Measurements from ENCODE around the gene LBX1. TPM values are rescaled to one million over a fixed set of nuclear protein-coding genes. Genes with fewer than 3 reads are reported as not detected.

The LBX1 gene
- total RNA-seq, 4 donors from 2014 or later = not detected

- TF ChIP-seq, protein P1, sequence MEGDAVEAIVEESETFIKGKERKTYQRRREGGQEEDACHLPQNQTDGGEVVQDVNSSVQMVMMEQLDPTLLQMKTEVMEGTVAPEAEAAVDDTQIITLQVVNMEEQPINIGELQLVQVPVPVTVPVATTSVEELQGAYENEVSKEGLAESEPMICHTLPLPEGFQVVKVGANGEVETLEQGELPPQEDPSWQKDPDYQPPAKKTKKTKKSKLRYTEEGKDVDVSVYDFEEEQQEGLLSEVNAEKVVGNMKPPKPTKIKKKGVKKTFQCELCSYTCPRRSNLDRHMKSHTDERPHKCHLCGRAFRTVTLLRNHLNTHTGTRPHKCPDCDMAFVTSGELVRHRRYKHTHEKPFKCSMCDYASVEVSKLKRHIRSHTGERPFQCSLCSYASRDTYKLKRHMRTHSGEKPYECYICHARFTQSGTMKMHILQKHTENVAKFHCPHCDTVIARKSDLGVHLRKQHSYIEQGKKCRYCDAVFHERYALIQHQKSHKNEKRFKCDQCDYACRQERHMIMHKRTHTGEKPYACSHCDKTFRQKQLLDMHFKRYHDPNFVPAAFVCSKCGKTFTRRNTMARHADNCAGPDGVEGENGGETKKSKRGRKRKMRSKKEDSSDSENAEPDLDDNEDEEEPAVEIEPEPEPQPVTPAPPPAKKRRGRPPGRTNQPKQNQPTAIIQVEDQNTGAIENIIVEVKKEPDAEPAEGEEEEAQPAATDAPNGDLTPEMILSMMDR (IDR thresholded peaks at IDR 0.05) = no peak
- TF ChIP-seq POLR2A (IDR thresholded peaks at IDR 0.05) = no peak
- intact Hi-C loops (cut with DNase I; ENCODE audit: low total_unique reads) = loop anchor here (10.0 kb wide), 1 partner anchor 77 kb away; no protein-coding TSS in a partner anchor
- WGBS, 2 donors = 3 to 4% methylated on average over 46 to 65 of the region's 68 CpGs
- no peak for DNase-seq (ENCODE audit: low spot score in 2 of 2)
- H3K4me3 ChIP-seq (ENCODE audit: low read depth, poor library complexity, severe bottlenecking) = no peak overlapping the region
Measured at GRCh38 chr10:101217450-101218281, 11.6 kb downstream of the LBX1 start.

GRCh38 chr10:101217044-101217425 is 12.2 kb downstream of the LBX1 start:
- no peak for DNase-seq (ENCODE audit: low spot score in 2 of 2)
- WGBS, 2 donors = 6% methylated on average over 21 of the region's 21 CpGs
- H3K4me3 ChIP-seq (ENCODE audit: low read depth, poor library complexity, severe bottlenecking) = no peak overlapping the region
- TF ChIP-seq, protein P1 (IDR thresholded peaks at IDR 0.05) = no peak
- no peak for TF ChIP-seq POLR2A (IDR thresholded peaks at IDR 0.05)
- intact Hi-C loops (cut with DNase I; ENCODE audit: low total_unique reads) = loop anchor here (10.0 kb wide), 1 partner anchor 78 kb away; no protein-coding TSS in a partner anchor

- TF ChIP-seq POLR2A (IDR thresholded peaks at IDR 0.05) = no peak
- TF ChIP-seq, protein P1 (IDR thresholded peaks at IDR 0.05) = no peak
- intact Hi-C loops (cut with DNase I; ENCODE audit: low total_unique reads) = loop anchor here (10.0 kb wide), 1 partner anchor 78 kb away; no protein-coding TSS in a partner anchor
- 3 to 5% methylated on average over 37 to 48 of the region's 52 CpGs for WGBS, 2 donors
- no peak for DNase-seq (ENCODE audit: low spot score in 2 of 2)
- H3K4me3 ChIP-seq (ENCODE audit: low read depth, poor library complexity, severe bottlenecking) = no peak overlapping the region
Measured at GRCh38 chr10:101216207-101217043, 12.8 kb downstream of the LBX1 start.

DNA sequence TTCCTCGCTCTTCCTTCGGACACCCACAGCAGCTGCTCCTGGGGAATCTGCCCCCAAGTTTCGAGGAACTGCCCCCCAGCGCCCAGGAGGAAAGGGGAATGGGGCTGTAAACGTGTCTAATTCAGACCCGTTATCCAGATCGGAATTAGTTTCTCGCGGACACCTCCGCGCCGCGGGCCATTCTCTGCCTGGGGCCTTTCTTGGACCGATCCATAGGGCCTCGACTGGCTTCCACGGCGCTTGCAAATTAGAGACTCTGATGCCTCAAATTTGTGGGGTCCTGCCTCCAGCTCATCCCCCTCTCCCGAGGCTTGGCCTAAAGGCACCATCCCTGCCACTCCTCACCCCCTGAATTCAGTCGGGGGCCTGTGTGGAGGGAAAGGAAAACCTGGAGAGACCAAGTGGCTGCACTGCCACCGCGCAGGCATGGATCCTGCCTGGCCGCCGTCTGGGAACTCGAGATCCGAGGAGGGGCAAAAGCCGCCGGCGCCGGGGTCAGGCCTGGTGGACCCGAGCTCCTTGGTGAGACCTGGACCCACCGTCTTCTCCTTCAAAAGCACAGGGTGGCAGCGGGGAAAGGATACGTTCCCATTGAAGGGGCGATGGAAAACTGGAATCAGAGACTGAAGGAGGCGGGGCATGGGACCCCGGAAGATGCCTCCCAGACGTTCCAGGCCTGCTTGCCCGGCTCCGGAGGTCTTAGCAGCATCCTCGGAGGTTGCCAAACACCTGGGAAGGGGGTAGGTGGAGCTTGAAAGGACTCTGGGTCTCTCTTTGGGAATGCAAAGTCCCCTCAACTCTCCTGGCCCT is 13.7 kb downstream of the LBX1 start:
- TF ChIP-seq POLR2A (IDR thresholded peaks at IDR 0.05) = no peak
- TF ChIP-seq, protein P1 (IDR thresholded peaks at IDR 0.05) = no peak
- 6 to 9% methylated on average over 33 to 40 of the region's 40 CpGs for WGBS, 2 donors
- DNase-seq (ENCODE audit: low spot score in 2 of 2) = no peak
- intact Hi-C loops (cut with DNase I; ENCODE audit: low total_unique reads) = loop anchor here (10.0 kb wide), 1 partner anchor 79 kb away; no protein-coding TSS in a partner anchor
- no peak overlapping the region for H3K4me3 ChIP-seq (ENCODE audit: low read depth, poor library complexity, severe bottlenecking)
